ENCODE measurements around the gene CRMP1. TPM values are rescaled to one million over a fixed set of nuclear protein-coding genes. Genes with fewer than 3 reads are reported as not detected.

CRMP1 gene
- total RNA-seq, 2 donors from 2014 or later: 1.3 to 1.6 TPM

DNA sequence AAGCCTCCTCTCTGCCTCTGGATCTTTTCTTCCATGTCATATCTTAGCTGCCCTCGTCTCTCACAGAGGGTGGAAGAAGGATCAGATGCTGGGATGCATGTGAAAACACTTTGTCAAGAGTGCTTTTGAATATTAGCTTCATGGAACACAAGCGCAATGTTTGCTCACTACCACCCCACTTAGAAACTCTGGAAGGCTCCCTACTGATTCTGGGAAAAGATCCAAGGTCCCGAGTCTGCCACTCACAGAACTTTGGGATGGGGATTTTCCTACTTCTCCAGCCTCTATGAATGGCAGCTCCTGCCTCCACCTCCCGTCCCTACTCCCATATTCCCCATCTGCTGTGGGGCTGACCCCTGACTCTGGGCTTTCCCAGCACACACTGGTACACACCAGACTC is 40.2 kb upstream of the CRMP1 start:
- Histone ChIP-seq H3K27me3 (no peaks in the 10 kb centered on the region), H3K27ac (no peak overlapping the region), H3K4me3 (no peak overlapping the region), H3K4me1 (no peaks in the 10 kb centered on the region), H3K9me3 (no peaks in the 10 kb centered on the region), H3K36me3 (replicated peaks in 1 of 2; ENCODE audit: insufficient read depth in 1 of 2, low read depth in 2 of 2) (no peaks in the 10 kb centered on the region)
- ATAC-seq (no peak), DNase-seq (no peak)
- intact Hi-C loops (cut with DNase I): no loop called here
- 35 to 36% methylated on average over 4 of the region's 4 CpGs for WGBS, 2 donors
- no peak for TF ChIP-seq CTCF (IDR thresholded peaks at IDR 0.05)
- TF ChIP-seq POLR2A (IDR thresholded peaks at IDR 0.05): no peak

DNA sequence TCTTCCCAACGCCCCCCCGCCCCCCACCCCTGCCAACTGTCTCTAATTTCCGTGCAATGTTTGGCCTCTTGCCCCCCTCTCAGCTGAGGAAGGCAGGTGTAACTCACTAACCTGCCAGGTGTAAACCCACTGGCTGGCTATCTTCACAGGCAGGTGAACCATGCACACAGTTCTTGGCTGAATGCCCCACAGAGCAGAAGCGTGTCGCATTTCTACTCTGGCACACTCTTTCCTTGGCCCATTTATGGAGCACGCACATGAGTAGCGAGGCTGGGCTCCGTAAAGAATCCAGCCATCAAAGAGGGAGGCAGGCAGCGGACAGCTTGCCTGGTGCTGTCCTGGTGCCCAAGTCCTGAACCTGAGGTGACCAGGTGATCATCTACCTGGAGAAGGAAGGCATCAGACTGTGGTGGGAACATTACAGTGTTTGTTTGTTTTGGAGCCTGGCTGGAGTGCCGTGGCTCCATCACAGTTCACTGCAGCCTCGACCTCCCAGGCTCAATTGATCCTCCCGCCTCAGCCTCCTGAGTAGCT is 39.2 kb upstream of the CRMP1 start:
- H3K36me3 ChIP-seq (replicated peaks in 1 of 2; ENCODE audit: insufficient read depth in 1 of 2, low read depth in 2 of 2): no peaks in the 10 kb centered on the region
- H3K27me3 ChIP-seq: no peaks in the 10 kb centered on the region
- intact Hi-C loops (cut with DNase I): no loop called here
- no peaks in the 10 kb centered on the region for H3K4me1 ChIP-seq
- no peak overlapping the region for H3K4me3 ChIP-seq
- DNase-seq (peak in 1 of 4 donors; percentile 20), ATAC-seq (no peak)
- TF ChIP-seq CTCF (IDR thresholded peaks at IDR 0.05): no peak
- TF ChIP-seq POLR2A (IDR thresholded peaks at IDR 0.05): no peak
- H3K9me3 ChIP-seq: no peaks in the 10 kb centered on the region
- 30 to 32% methylated on average over 11 to 12 of the region's 12 CpGs for WGBS, 2 donors
- no peak overlapping the region for H3K27ac ChIP-seq

DNA sequence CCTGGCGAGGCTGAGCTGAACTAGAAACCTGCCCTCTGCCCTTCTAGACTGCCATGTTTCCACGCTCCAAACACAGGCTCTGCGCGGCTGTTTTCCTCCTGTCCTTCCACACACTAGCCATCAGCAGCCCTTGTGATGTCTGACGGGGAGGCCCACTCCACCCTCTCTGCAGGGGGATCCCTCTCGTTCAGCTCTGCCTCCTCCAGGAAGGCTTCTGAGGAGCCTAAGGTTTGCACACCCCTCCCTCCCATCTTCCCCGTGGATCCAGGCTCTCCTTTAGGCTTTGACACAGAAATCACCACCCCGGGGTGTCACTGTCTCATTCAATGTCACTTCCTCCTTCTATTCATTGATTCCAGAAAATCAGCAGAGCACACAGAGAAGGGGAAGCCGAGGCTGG is 38.6 kb upstream of the CRMP1 start:
- DNase-seq: no peak
- TF ChIP-seq POLR2A (IDR thresholded peaks at IDR 0.05): no peak
- TF ChIP-seq CTCF (IDR thresholded peaks at IDR 0.05): no peak
- Histone ChIP-seq H3K4me1 (no peaks in the 10 kb centered on the region), H3K4me3 (no peak overlapping the region), H3K9me3 (no peaks in the 10 kb centered on the region), H3K27ac (no peak overlapping the region), H3K27me3 (no peaks in the 10 kb centered on the region), H3K36me3 (replicated peaks in 1 of 2; ENCODE audit: insufficient read depth in 1 of 2, low read depth in 2 of 2) (no peaks in the 10 kb centered on the region)
- ATAC-seq: no peak
- intact Hi-C loops (cut with DNase I): no loop called here
- WGBS, 2 donors: 28 to 40% methylated on average over 9 of the region's 9 CpGs

DNA sequence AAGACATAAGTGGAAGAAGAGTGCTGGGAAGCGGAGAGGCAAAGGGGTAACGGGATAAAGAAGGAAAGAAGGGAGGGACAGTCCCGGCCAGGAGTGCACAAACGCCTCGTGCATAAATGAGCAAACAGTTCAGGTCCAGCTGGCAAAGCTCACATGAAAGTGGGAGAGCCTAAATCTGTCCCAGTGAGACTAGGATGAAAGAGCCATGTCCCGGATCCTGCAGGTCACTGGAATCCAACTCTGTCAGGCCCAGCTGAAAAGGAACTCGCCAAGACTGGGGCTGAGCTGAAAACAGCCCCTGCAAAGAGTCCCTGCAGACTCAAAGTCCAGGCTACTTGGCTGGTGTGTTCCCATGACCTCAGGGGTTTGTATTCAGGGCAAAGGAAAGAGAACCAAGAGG is 38.0 kb upstream of the CRMP1 start:
- no peaks in the 10 kb centered on the region for H3K27me3 ChIP-seq
- intact Hi-C loops (cut with DNase I): no loop called here
- ATAC-seq: no peak
- no peaks in the 10 kb centered on the region for H3K9me3 ChIP-seq
- H3K4me1 ChIP-seq: no peaks in the 10 kb centered on the region
- no peak for DNase-seq
- no peak overlapping the region for H3K4me3 ChIP-seq
- no peak overlapping the region for H3K27ac ChIP-seq
- no peaks in the 10 kb centered on the region for H3K36me3 ChIP-seq (replicated peaks in 1 of 2; ENCODE audit: insufficient read depth in 1 of 2, low read depth in 2 of 2)
- 17 to 38% methylated on average over 7 of the region's 7 CpGs for WGBS, 2 donors
- TF ChIP-seq CTCF (IDR thresholded peaks at IDR 0.05) (no peak), POLR2A (IDR thresholded peaks at IDR 0.05) (no peak)

DNA sequence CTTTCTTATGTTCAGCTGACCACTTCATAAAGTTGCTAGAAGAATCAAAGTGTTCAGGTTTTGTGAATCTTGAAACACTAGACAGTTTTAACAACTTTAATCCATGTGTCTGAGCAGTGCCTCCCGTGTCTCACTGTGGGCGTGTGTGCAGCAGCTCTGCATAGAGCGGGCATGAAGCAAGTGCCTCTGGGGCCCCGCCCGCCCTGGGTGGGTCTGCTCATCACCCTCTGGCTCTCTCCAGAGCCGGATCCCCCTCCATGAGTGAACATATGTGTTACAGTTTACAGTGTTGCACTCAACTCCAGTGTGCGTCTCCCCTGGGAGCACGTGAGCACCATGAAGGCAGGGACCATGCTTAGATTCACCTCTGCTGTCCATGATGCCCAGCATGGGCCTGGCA is 37.6 kb upstream of the CRMP1 start:
- Histone ChIP-seq H3K9me3 (no peaks in the 10 kb centered on the region), H3K4me1 (no peaks in the 10 kb centered on the region), H3K36me3 (replicated peaks in 1 of 2; ENCODE audit: insufficient read depth in 1 of 2, low read depth in 2 of 2) (no peaks in the 10 kb centered on the region), H3K4me3 (no peak overlapping the region), H3K27me3 (no peaks in the 10 kb centered on the region), H3K27ac (no peak overlapping the region)
- intact Hi-C loops (cut with DNase I): no loop called here
- 64 to 70% methylated on average over 3 to 8 of the region's 8 CpGs for WGBS, 2 donors
- no peak for TF ChIP-seq CTCF (IDR thresholded peaks at IDR 0.05)
- TF ChIP-seq POLR2A (IDR thresholded peaks at IDR 0.05): no peak
- DNase-seq (no peak), ATAC-seq (no peak)

Data from body of pancreas (tissue), 4 donors.